GM21723 (cell line): ENCODE results near the gene CRYGA.
"Not testable (repeated sequence)": the region's sequence is repeated elsewhere in the genome, so short reads cannot be mapped to it uniquely, and the experiment has no call there.

Source experiments
- ATAC-seq: cut with Tn5 transposase; IDR thresholded peaks from one replicate; pipeline ENCODE4 v1.9.1; 2021; ENCODE audit warnings: mild to moderate bottlenecking, moderate library complexity; ENCODE audit not compliant: unreplicated experiment

The CRYGA gene

DNA sequence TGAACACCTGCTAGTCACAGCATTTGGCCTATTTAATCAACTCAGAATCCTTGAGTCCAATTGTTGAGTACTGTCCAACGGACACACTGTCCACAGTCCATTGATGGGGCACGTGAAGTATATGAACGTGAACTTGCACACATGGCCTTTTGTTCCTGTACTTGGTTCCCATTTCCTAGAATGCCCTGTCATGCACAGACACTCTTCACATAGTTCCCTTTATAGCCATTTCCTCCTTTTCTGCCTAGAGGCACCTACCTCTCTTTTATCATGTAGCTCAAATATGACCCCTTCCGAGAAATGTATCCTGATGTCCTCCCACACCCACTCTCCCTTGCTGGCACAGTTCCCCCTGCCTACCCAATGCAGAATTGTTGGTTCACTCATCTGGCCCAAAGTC lies 8.7 kb upstream of the CRYGA start:
- no peak for ATAC-seq

DNA sequence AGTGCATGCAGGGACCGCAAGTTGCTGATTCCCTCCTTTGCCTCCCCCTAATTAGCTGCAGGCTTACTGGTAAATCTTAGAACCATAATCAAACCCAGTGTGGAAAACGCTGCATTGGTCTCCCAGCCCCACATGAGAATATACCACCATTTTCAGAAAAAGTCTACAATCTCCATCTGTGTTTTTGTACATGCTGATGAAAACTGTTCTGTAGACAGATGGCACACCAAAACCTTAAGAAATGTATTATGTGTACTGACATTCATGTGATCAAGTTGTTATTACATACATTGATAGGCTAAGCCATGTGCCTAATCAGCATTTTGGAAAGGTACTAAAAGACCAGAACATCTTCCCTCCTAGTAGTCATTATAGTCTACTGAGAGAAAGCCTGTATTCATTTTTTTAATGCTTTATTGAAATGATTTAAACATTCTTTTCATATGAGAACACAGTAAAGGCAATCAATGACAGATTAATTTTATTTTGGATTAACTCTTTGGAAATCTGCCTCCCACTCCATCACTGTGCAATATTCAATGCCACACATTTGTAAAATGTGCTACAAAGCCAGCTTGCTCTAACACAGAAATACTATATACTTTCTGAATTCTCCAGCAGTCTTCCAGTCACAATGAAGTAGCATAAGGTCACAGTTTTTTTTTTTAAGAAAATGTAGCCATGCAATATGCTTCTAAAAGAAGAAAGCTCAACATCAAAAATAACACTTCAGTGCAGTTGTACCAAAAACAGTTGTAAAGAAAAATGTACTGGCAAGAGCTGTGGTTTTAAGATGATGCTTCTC lies 1.8 kb upstream of the CRYGA start:
- ATAC-seq = no peak

DNA sequence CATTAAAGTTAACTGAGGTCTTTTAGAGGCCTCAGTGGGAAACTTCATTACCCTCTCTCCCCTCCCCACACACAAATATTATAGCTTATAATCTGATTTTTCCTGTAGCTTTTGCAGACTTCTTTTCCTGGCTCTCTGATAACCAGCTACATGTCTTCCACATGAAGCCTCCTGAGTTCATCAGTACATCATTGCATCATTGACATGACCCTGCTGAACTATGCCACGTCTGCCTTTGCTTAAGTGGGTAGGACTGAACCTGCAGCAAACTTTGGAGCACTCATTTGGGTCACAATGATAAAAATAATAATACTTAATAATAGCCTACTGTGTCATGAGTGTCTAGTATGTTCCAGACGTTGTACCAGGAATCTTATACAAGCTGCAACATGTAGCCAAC lies 7.0 kb downstream of the CRYGA start:
- no peak for ATAC-seq

DNA sequence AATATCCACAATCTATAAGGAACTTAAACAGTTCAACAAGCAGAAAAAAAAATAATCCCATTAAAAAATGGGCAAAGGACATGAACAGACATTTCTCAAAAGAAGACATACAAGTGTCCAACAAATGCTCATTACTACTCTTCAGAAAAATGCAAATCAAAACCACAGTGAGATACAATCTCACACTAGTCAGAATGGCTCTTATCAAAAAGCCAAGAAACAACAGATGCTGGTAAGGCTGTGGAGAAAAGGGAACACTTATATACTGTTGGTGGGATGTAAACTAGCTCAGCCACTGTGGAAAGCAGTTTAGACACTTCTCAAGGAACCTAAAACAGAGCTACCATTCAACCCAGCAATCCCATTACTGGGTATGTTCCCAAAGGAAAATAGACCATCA lies 10.2 kb downstream of the CRYGA start:
- no peak for ATAC-seq

DNA sequence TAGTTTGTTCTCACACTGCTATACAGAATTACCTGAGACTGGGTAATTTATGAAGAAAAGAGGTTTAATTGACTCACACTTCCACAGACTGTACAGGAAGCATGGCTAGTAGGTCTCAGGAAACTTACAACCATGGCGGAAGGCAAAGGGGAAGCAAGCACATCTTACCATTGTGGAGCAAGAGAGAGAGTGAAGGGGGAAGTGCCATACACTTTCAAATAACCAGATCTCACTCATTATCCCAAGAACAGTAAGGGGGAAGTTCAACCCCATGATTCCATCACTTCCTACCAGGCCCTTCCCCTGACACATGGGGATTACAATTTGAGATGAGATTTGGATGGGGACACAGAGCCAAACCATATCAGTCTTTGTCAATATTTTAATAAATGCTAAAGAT lies 12.4 kb downstream of the CRYGA start:
- ATAC-seq = no peak

DNA sequence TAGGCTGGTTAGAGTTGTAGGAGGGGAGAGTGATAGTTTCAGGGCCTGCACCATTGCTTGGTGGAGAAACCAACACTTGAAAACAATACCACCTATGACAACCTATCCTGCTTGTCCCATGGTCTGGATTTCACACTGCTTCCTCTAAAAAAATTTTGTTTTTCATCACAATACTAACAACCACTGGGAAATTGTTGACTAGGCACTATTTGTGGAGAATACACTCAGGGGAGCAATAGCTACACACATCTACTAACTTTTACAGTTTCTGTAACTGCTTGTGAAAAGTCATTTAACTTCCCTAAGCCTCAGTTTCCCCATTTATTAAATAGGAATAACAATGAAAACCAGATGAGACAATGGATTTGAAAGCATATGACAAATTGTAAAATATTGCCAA lies 13.3 kb downstream of the CRYGA start:
- no peak for ATAC-seq

DNA sequence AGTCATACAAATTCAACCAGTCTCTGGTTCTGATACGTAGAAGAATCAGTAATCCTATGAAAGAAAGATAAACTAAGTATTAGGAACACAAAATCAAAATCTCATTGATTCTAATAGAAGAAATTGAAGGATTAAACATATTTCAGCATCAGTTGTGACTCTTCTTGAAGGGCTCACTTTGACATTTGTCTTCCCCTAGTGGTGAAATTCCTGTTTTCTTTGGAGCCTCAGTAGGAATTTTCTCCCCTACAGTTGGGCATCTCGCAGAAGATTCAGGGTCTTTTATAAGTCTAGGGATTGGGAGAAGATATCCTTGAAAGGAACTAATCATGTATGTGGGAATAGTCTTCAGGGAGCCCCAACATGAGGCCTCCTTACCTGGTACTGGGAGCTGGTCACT lies 14.6 kb downstream of the CRYGA start:
- ATAC-seq = no peak

DNA sequence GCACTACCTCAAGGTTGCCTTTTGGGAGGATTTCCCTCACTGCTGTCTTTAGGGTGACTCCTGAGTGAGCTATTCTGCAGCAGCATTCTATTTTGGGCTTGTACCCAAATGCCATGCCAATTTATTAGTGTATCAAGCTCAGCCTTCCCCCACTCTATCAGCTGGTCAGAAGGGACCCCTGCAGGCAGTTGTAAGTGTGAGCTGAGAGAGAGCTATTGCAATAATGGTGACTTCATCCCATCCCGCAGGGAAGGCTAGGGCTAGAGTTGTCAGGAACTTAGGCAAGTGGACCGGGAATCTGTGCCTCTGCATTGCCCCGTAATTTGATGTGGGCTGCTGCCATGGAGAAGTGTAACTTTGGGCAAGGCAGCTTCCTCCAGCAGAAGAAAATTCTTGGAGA lies 15.6 kb downstream of the CRYGA start:
- ATAC-seq = no peak

DNA sequence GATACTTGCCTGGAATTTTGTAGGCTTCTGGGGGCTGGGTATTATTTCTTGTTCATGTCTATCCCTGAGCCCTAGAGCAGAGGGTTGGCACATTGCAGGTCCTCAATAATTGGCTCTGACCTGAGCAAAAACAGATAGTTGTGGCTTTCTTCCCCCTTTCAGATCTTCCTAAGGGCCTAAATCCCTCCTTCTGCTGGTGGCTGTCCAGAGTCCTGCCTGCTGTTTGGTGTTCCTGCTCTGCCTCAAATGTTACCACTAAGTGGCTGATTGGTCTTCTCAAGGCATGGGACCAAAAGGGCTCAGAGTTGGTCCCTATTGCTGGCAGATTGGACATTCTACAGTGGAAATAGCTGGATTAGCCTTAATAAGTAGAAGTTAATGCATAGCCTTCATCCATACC lies 16.4 kb downstream of the CRYGA start:
- no peak for ATAC-seq

DNA sequence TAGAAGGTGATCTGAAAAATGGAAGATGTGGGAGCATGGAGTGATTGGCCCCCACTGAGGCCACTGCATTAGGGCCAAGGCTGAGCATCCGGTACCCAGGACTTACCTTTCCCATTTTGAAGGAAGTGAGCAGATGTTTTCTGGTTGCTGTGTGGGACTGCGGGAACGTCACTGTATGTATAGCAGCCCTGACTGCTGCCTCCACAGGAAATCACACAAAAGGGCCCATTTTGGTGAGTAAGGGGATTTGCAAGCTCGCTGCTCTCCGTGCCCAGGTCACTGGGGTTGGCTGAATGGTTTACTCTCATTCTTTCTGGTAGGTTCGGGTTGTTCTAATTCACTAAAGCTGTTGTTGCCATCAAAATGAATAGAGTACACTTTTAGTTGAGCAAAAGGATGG lies 17.4 kb downstream of the CRYGA start, which contains the start of gene CRYGB:
Gene CRYGB, minus strand, starts transcription at position 153 of the 400 bp plus-strand sequence. Its CDS starts 38 bp downstream, at position 115.
- no peak for ATAC-seq

DNA sequence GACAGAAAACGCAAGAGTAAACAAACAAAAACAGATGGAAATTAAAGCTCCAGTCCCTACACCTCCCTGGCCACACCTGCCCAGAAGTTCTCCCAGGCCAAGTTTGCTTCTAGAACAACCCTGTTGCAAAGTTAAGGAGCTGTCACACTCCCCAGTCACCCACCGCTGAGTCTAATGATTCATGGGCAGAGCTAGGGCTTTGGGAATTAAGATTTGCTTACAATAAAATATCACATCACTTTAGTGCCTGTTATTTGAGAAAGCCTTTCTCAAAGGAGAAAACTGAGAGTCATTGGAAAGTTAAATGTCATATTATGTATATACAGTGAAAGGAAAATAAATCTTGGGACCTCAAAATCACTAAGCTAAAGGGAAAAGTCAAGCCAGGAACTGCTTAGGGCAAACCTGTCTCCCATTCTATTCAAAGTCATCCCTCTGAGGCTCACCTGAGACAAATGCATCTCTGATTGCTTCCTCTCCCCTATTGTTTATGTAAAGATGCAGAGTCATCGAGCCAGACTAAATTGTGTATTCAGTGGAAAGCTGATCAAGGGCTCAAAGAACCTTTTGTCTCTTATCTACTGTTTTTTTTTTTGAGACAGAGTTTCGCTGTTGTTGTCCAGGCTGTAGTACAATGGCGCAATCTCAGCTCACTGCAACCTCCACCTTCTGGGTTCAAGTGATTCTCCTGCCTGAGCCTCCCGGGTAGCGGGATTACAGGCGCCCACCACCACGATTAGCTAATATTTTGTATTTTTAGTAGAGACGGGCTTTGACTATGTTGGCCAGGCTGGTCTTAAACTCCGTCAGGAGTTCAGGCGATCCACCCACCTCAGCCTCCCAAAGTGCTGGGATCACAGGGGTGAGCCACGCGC lies 20.2 kb downstream of the CRYGA start:
- ATAC-seq = no peak

DNA sequence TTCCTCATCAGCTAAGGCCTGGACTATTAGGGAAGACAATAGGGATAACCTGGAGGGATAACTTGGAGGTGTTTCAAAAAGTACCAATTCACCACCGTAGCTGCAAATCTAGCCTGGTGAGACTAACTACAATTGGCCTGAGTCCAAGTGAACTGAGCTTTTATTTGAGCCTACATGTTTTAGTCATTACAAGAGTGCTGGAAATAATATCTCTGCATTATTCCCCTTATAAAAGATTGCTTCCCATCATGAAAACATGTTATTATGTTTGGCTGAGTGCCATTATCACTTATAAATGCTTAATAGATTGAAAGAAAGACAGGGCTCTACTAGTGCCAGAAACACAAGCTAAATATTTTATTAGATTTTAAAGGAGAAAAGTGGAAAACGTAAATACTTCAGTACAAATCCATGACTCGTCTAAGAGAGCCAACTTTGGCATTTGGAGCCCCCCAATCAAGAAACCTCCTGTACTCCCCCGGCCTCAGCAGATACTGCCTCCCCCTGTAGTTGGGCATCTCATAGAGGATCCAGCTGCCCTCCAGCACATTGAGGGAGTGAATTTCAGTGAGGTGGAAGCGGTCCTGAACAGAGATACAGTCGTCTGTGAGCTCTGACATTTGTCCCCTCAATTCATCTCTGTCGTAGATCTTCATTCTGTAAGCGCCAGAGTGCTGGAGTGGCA lies 21.0 kb downstream of the CRYGA start:
- no peak for ATAC-seq

DNA sequence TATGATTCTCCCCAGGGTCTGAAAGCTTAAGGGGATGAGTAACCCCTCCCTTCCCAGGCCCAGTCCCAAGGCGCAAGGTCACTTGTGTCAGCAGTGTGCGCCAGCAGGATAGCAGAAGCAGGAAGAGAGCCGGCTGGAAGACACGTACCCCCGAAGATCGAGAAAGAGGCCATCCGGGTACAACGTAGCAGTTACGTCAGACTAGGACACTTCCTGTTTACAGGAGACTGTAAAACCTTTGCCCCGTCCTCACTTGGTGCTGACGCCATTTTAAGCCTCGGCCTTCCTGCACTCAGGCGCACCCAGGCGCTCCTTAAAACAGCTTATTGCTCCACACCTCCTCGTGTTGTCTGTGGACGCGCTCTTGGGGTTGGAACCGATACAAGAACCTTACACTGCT lies 23.9 kb downstream of the CRYGA start:
- no peak for ATAC-seq

DNA sequence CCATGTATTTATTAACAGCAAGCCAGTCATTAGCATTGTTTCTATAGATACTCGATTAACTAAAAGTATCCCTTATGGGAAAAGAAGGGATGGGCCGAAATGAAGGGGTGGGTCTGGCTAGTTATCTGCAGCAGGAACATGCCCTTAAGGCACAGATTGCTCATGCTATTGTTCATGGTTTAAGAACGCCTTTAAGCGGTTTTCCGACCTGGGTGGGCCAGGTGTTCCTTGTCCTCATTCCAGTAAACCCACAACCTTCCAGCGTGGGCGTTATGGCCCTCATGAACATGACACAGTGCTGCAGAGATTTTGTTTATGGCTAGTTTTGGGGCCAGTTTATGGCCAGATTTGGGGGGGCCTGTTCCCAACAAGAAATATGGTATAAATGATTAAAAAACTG lies 25.1 kb downstream of the CRYGA start:
- not testable (repeated sequence) for ATAC-seq

DNA sequence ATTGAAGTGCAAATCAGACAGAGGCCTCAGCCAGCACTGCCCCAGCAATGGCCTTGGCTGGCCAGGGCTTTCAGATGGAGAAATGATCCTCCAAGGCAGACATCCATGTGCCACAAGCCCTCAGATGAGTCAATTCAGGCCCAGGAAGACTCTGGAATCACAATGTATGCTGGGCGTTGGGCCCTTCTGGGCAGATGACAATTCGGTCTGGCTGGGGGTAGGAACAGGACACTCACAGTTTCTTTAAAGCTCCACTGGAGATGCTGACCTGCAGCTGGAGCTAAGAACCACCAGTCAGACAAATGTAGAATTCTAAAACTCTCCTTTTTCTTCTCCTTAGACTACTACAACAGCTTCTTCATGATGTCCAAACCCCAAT lies 26.7 kb downstream of the CRYGA start:
- ATAC-seq = no peak

DNA sequence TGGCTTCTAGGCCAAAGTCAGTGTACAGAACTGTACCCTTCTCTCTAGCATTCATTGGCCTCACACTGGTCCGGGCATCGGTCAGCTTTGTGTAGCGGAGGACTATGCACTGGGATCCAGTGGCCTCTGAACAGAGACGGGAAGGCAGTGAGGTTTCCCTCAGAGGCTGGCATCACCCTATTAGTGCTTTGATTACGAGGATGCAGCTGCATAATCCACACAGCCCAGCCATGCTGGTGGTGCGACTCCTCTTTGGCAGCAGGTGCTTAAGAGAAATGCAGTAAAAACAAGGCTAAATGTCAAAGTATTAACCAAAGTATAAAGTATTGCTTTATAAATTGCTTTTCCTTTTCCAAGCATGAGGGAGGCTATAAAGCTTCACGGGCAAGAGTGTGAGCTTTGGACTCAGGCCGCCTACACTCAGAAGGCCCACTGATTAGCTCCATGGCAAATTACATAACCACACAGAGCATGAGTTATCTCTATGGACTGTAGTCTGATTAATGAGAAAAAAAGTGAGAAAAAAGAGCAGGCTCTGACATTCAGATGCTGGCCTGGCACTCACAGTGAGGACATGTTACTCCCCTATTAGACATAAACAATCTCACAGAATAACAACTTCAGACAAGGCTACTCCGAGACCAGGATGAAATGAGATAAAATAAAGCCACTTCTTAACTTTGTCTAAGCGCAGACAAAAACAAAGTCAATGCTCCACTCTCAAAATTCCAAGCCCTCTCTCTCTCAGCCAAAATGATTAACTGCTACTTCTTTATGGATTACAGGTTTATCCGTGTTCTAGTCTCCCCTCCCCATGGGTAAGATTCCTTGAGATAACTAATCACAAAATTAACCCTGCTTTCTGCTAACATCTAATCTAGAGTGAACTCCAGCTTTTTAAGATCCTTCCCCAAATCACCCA lies 27.3 kb downstream of the CRYGA start:
- no peak for ATAC-seq

DNA sequence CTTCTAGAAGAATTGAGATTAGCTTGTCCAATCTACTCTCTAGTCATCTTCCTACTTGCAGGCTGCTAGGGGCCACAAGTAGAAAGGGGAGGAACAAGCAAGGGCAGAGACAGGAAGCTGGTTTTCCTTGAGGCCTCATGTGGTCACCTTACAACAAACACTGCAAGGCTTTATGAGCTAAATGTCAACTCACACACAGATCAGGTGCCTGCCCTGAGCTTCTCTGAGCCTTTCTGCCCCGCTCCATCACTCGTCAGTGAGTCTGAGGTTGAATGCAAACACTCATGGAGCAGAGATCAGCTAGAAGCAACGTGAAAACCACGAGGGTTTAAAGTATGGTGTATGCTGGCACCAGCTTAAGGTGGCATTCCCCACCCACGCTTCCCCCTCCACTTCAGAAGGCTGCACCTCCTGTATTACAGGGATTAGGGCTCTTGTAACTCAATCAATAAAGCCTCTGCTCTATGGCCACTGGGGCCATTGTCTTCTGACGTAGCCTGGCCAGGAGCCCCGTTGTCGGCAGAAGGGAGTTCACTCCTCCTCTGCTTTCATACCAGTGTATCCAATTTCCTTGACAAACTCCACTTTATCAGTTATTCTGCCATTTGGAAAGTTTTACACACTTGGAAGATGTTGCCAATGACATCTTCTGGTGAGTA lies 28.3 kb downstream of the CRYGA start:
- ATAC-seq = no peak

DNA sequence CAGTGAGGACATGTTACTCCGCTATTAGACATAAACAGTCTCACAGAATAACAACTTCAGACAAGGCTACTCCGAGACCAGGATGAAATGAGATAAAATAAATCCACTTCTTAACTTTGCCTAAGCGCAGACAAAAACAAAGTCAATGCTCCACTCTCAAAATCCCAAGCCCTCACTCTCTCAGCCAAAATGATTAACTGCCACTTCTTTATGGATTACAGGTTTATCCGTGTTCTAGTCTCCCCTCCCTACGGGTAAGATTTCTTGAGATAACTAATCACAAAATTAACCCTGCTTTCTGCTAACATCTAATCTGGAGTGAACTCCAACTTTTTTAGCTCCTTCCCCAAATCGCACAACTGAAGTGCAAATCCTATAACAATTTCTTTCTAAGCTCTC lies 32.7 kb downstream of the CRYGA start:
- ATAC-seq = no peak

DNA sequence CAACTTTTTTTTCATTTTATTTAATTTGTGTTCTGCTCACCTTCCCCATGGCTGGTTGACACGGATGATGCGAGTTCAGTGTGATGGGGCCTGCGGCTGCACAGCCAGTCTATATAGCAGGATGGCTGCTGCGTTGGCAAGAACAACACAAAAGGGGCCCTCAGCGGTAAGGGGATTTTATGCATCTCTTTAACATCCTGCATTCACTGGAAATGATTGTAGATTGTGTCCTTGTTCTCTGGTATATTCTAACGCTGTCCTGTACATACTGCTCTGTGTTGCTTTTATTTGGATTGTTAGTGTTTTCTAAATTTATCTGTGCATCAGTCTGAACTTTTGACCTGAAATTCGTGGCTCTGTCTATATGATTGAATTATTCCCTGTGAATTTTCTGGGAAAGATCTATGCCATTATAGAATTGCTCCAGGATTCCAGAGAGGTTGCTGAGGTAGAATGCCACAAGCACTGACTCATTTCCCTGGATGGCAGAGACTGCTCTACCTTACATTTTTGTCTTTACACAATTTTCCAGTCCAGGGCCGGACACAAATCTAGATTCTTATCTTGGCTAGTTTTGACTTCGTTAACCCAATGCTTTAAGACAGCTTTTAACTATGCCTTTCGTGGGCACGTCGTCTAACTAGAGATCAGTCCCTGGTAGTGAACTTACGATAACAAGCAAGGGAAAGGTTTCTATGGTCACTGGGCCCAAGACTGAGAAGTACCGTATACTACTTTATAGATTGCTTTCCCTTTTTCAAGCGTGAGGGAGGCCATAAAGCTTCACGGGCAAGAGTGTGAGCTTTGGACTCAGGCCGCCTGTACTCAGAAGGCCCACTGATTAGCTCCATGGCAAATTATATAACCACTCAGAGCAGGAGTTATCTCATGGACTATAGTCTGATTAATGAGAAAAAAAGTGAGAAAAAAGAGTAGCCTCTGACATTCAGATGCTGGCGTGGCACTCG lies 33.4 kb downstream of the CRYGA start, which contains the start of gene CRYGC:
Gene CRYGC, minus strand, starts transcription at position 85 of the 968 bp plus-strand sequence. Its CDS starts 36 bp downstream, at position 49.
- no peak for ATAC-seq
